Kidney (tissue), 14 donors: Measurements from ENCODE around the gene PRRC2B. TPM values are rescaled to one million over a fixed set of nuclear protein-coding genes. Genes with fewer than 3 reads are reported as not detected.

ENCODE experiments used
- DNase-seq, 5 donors: peaks; one replicate each; pipeline ENCODE4 v3.0.0-alpha.2; 2013 to 2020
- FAIRE-seq: peaks from 2 replicates; lab custom pipeline; 2012; peaks lifted over from hg19 to GRCh38; lab: Jason Lieb, UNC
- H3K27ac ChIP-seq, 2 donors: one replicate each; pipeline ENCODE4 v1.7.0; 2013; ENCODE audit warnings: low read depth in 2 of 2, low read length in 2 of 2, inconsistent platforms in 1 of 2
- H3K27me3 ChIP-seq: one replicate; pipeline ENCODE4 v1.7.1; 2013; ENCODE audit warnings: low read length, inconsistent platforms; ENCODE audit not compliant: control insufficient read depth, insufficient read depth
- H3K36me3 ChIP-seq, 3 donors: one replicate each; pipeline versions ENCODE4 v1.7.0 to v1.7.1; 2013; ENCODE audit warnings: low read length in 3 of 3, control low read depth in 1 of 3, inconsistent platforms in 1 of 3; ENCODE audit not compliant: insufficient read depth in 3 of 3, control insufficient read depth in 2 of 3
- H3K4me1 ChIP-seq, 3 donors: one replicate each; pipeline versions ENCODE4 v1.7.0 to v1.7.1; 2013; ENCODE audit warnings: low read length in 3 of 3, inconsistent platforms in 1 of 3, low read depth in 1 of 3; ENCODE audit not compliant: control insufficient read depth in 2 of 3, insufficient read depth in 2 of 3
- H3K4me3 ChIP-seq, 3 donors: one replicate each; pipeline versions ENCODE4 v1.7.0 to v1.8.1; 2013; ENCODE audit warnings: low read length in 3 of 3, control low read depth in 1 of 3, inconsistent platforms in 1 of 3
- H3K9ac ChIP-seq, 3 donors: one replicate each; pipeline versions ENCODE4 v1.7.0 to v1.7.1; 2013; ENCODE audit warnings: low read length in 3 of 3, control low read depth in 1 of 3, inconsistent platforms in 1 of 3
- H3K9me3 ChIP-seq, 3 donors: one replicate each; pipeline versions ENCODE4 v1.7.0 to v1.7.1; 2013; ENCODE audit warnings: low read length in 3 of 3, control low read depth in 1 of 3, inconsistent platforms in 1 of 3; ENCODE audit not compliant: control insufficient read depth in 2 of 3, insufficient read depth in 1 of 3
- CTCF ChIP-seq: IDR thresholded peaks from 3 replicates; pipeline ENCODE4 v1.5.1; 2012; ENCODE audit warnings: mild to moderate bottlenecking, moderate library complexity, borderline replicate concordance; ENCODE audit not compliant: insufficient read depth; ENCODE audit errors: extremely low read depth
- intact Hi-C: fragments of 100-400 bp; cut with DNase I; formaldehyde crosslinking; loops from one replicate; pipeline ENCODE4 v1.11.1; 2022
- polyA plus RNA-seq: library from polyadenylated mRNA; stranded (reverse); fragments of 350-450 nt; fragmentation: Illumina TruSeq; extraction: RNeasy Lipid Tissue Mini Kit (QIAGEN cat#74804); gene quantifications from one replicate; pipeline ENCODE4 v1.2.3, GENCODE V29; 2014; ENCODE audit warnings: low read depth, low replicate concordance; ENCODE audit not compliant: insufficient read depth
- total RNA-seq: library from RNA; stranded (reverse); fragmentation: NEBNext Ultra II Directional; extraction: Animal tissue kit (Norgen Biotek cat#: 25700); gene quantifications from one replicate; pipeline ENCODE4 v1.2.1, GENCODE V29; 2021
- donor health status: control.
- donor health status: control.
- donor health status: control.
- donor health status: control.
- donor health status: control.
- donor health status: DM: yes; HTN: yes; CAD: no.
- donor health status: Normal renal cell carcinoma (clear cell type).

The PRRC2B gene
- total and polyA plus RNA-seq, 2 donors from 2014 or later, result 37.4 to 227 TPM

DNA sequence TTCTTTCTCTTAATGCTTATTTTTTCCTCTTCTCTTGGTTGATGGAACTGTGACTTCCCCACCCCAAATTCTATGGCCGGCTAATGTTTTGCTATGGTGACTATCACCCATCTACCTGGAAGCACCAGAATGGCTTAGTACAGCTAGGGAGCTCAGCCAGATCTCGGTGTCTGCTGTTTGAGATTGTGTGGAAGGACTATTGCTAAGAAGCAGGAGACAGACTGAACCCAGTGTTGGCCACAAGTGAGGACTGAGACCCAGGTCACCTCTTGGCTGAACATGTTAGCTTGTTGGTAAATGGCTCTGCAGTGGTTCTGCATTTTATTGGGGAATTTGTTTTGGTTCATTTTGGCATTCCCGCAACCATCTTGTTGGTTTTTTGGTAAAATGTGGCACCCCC is 2.7 kb downstream of the PRRC2B start:
- intact Hi-C loops, result no loop called here
- Histone ChIP-seq H3K9me3 (no peaks in the 10 kb centered on the region), H3K27me3 (no peaks in the 10 kb centered on the region), H3K36me3 (no peaks in the 10 kb centered on the region), H3K9ac (peak overlapping the region; percentile 21 to 46 (median 23)), H3K4me1 (peaks cover 16 to 39% (median 35%) of the 10 kb centered on the region in 3 donors), H3K4me3 (peak overlapping the region; percentile 28 to 51 (median 44)), H3K27ac (peak overlapping the region; percentile 72 to 90)
- no peak for FAIRE-seq
- peak in 1 of 5 donors; percentile 25 for DNase-seq
- TF ChIP-seq CTCF, result no peak

- FAIRE-seq (no peak), DNase-seq (peak in 4 of 5 donors; percentile 17 to 71 (median 56))
- Histone ChIP-seq H3K9me3 (no peaks in the 10 kb centered on the region), H3K27me3 (no peaks in the 10 kb centered on the region), H3K4me3 (peak overlapping the region in 2 of 3 donors; percentile 44 to 51), H3K9ac (peak overlapping the region; percentile 21 to 46 (median 23)), H3K36me3 (no peaks in the 10 kb centered on the region), H3K4me1 (peaks cover 16 to 43% (median 39%) of the 10 kb centered on the region in 3 donors), H3K27ac (peak overlapping the region; percentile 72 to 90)
- intact Hi-C loops, result no loop called here
- no peak for TF ChIP-seq CTCF
Measured at GRCh38 chr9:131397100-131397790, 3.4 kb downstream of the PRRC2B start.

GRCh38 chr9:131398204-131398603 is 4.3 kb downstream of the PRRC2B start:
- intact Hi-C loops, result no loop called here
- TF ChIP-seq CTCF, result no peak
- DNase-seq (peak in 1 of 5 donors; percentile 37), FAIRE-seq (no peak)
- Histone ChIP-seq H3K9me3 (no peaks in the 10 kb centered on the region), H3K4me3 (peak overlapping the region in 2 of 3 donors; percentile 33 to 35), H3K36me3 (no peaks in the 10 kb centered on the region), H3K9ac (peak overlapping the region in 1 of 3 donors; percentile 21), H3K27ac (peak overlapping the region; percentile 51 to 90), H3K4me1 (peaks cover 19 to 47% (median 43%) of the 10 kb centered on the region in 3 donors), H3K27me3 (no peaks in the 10 kb centered on the region)
